D721Med (cell line): ENCODE measurements around the gene RNF227.

Experiments used
- DNase-seq: peaks from one replicate; pipeline ENCODE4 v3.0.0; 2011; ENCODE audit warnings: low spot score; ENCODE audit not compliant: insufficient read length
- FAIRE-seq: peaks from 2 replicates; lab custom pipeline; 2011; peaks lifted over from hg19 to GRCh38; lab: Jason Lieb, UNC
- CTCF ChIP-seq: IDR thresholded peaks from 2 replicates; pipeline ENCODE4 v1.5.1; 2012; ENCODE audit warnings: mild to moderate bottlenecking, control low read depth; ENCODE audit not compliant: insufficient read depth; ENCODE audit errors: missing control alignments

RNF227 gene

GRCh38 chr17:7885367-7886226 lies 30.5 kb downstream of the RNF227 start:
- no peak for FAIRE-seq
- DNase-seq: no peak
- no peak for TF ChIP-seq CTCF

GRCh38 chr17:7884581-7885366 lies 31.3 kb downstream of the RNF227 start:
- DNase-seq (no peak), FAIRE-seq (no peak)
- TF ChIP-seq CTCF: no peak

- no peak for DNase-seq
- no peak for FAIRE-seq
- TF ChIP-seq CTCF: no peak
Measured at GRCh38 chr17:7883781-7884386, 32.2 kb downstream of the RNF227 start.

- DNase-seq: no peak
- no peak for TF ChIP-seq CTCF
- FAIRE-seq: no peak
Measured at GRCh38 chr17:7882629-7883028, 33.5 kb downstream of the RNF227 start.

GRCh38 chr17:7882068-7882467 lies 34.0 kb downstream of the RNF227 start:
- FAIRE-seq (no peak), DNase-seq (no peak)
- no peak for TF ChIP-seq CTCF

- DNase-seq (no peak), FAIRE-seq (no peak)
- no peak for TF ChIP-seq CTCF
Measured at GRCh38 chr17:7881276-7882054, 34.6 kb downstream of the RNF227 start.
